RWPE2 (cell line): ENCODE results near the gene KCMF1.

ENCODE experiments used
- ATAC-seq: fragments of 200-7000 bp; cut with Tn5 transposase; 3 replicates; pipeline ENCODE4 v1.9.1; 2021; ENCODE audit warnings: low read depth
- DNase-seq: peaks from one replicate; pipeline ENCODE4 v3.0.0-alpha.2; 2020; ENCODE audit warnings: low spot score
- H3K27ac ChIP-seq: fragments of 450-650 bp; 2 replicates; pipeline ENCODE4 v1.5.1; 2017; ENCODE audit warnings: mild to moderate bottlenecking; ENCODE audit not compliant: poor library complexity, severe bottlenecking
- H3K27me3 ChIP-seq: fragments of 250-450 bp; sonication (Bioruptor Pico); 2 replicates; pipeline ENCODE4 v1.5.1; 2021; ENCODE audit warnings: mild to moderate bottlenecking, moderate library complexity; ENCODE audit not compliant: insufficient read depth, poor library complexity, severe bottlenecking
- H3K36me3 ChIP-seq: fragments of 250-450 bp; sonication (Bioruptor Pico); 2 replicates; pipeline ENCODE4 v1.5.1; 2020; ENCODE audit warnings: low read depth, mild to moderate bottlenecking, moderate library complexity
- H3K4me1 ChIP-seq: fragments of 250-450 bp; sonication (Bioruptor Pico); 2 replicates; pipeline ENCODE4 v1.5.1; 2021; ENCODE audit warnings: mild to moderate bottlenecking, moderate library complexity; ENCODE audit not compliant: insufficient read depth, poor library complexity, severe bottlenecking
- H3K4me3 ChIP-seq: fragments of 250-450 bp; sonication (Bioruptor Pico); 2 replicates; pipeline ENCODE4 v1.5.1; 2021; ENCODE audit warnings: mild to moderate bottlenecking, moderate library complexity; ENCODE audit not compliant: severe bottlenecking
- H3K9me3 ChIP-seq: fragments of 250-450 bp; sonication (Bioruptor Pico); 2 replicates; pipeline ENCODE4 v1.5.1; 2021; ENCODE audit warnings: mild to moderate bottlenecking, moderate library complexity; ENCODE audit not compliant: severe bottlenecking
- CTCF ChIP-seq: fragments of 450-650 bp; IDR thresholded peaks from one replicate; pipeline ENCODE4 v1.5.1; 2017; ENCODE audit warnings: mild to moderate bottlenecking, moderate library complexity; ENCODE audit not compliant: poor library complexity, severe bottlenecking

KCMF1 gene

GRCh38 chr2:84959095-84959565 lies 11.8 kb upstream of the KCMF1 start:
- TF ChIP-seq CTCF: no peak
- Histone ChIP-seq H3K27ac (peak overlapping the region; percentile 98), H3K4me3 (no peak overlapping the region)

DNA sequence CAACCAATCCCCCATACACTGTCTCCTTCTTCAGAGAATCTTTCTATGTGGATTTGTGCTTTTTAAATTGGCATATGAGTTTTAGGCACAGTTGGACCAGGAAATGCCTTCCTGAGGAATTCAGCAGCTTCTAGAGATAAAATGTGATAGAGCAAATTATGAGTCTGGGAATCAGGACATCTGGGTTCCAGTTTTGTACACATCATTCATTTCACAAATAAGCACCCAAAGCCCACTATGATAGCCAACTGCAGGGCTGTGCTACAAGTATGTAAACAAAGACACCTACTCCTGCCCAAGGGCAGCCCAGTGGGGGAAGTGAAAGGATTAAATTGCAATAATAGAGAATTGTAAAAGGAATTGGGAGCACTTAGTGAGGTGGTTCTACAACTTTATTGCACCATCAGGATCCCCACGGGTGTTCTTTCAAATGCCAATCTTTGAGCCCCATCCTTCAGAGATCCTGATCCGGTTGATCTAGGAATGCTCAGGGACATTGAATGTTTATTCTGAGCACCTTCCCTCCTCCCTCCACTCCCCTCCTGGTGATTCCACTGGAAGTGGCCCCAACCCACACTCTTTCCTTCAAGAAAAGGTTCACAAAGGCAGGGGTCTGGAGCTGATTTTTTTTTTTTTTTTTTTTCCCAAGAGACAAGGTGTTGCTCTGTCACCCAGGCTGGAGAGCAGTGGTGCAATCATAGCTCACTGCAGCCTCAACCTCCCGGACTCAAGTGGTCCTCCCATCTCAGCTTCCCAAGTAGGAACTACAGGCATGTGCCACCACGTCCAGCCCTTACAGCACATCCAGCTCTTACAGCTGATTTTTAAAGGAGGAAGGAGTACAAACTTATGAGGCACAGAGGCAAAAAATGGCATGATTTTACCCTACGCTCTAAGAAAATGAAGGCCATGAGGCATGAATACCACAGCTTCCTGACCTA lies 11.1 kb upstream of the KCMF1 start:
- no peaks in the 10 kb centered on the region for H3K9me3 ChIP-seq
- peak overlapping the region; percentile 98 for H3K27ac ChIP-seq
- H3K36me3 ChIP-seq: peaks cover 29% of the 10 kb centered on the region
- no peaks in the 10 kb centered on the region for H3K27me3 ChIP-seq
- H3K4me3 ChIP-seq: no peak overlapping the region
- DNase-seq (no peak), ATAC-seq (no peak)
- no peak for TF ChIP-seq CTCF
- peaks cover 49% of the 10 kb centered on the region for H3K4me1 ChIP-seq

More at GRCh38 chr2:84959095-84959565, 11.8 kb upstream of the KCMF1 start:
- ATAC-seq (peak; percentile 37), DNase-seq (no peak)
- no peaks in the 10 kb centered on the region for H3K9me3 ChIP-seq
- H3K4me1 ChIP-seq: peaks cover 47% of the 10 kb centered on the region
- peaks cover 21% of the 10 kb centered on the region for H3K36me3 ChIP-seq
- H3K27me3 ChIP-seq: no peaks in the 10 kb centered on the region

DNA sequence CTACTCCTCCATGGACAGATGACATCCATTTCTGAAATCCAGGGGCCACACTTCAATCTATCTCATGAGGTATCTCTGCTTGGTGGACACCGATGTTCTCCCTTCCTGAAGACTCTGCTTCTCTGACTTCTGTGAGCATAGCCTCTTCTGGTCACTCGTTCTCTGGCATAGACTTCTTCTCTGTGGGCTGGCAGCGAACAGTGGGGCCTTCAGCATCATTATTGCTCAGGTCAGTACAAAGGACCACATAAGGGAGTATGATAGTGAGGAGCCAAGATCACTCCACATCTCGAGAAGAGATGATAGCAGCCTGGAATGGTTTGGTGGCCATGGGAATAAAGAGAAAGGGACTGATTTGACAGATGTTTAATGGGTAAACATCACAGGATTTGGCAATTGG lies 8.0 kb upstream of the KCMF1 start:
- peak overlapping the region; percentile 98 for H3K27ac ChIP-seq
- peaks cover 56% of the 10 kb centered on the region for H3K36me3 ChIP-seq
- TF ChIP-seq CTCF: no peak
- no peak overlapping the region for H3K4me3 ChIP-seq
- H3K4me1 ChIP-seq: peaks cover 34% of the 10 kb centered on the region
- no peaks in the 10 kb centered on the region for H3K9me3 ChIP-seq
- no peak for DNase-seq
- no peaks in the 10 kb centered on the region for H3K27me3 ChIP-seq
- ATAC-seq: no peak

DNA sequence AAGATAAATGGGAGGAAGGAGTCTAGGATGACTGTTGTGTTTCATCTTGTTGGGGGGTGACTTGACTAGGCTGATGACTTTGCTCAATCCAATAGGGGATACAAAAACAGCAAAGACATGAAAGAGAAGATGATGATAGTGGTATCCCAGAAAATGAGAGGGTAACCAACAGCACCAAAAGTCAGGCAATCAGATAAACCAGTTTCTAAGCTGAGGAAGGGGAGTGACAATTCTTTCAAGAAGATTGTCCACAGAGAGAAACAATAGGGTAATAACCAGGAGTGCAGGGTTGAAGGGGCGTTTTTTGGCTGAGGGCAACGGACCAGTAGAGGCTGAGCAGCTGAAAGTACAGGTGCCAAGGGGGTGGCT lies 7.7 kb upstream of the KCMF1 start:
- DNase-seq: no peak
- Histone ChIP-seq H3K4me1 (peaks cover 35% of the 10 kb centered on the region), H3K9me3 (no peaks in the 10 kb centered on the region), H3K27me3 (no peaks in the 10 kb centered on the region), H3K4me3 (no peak overlapping the region), H3K36me3 (peaks cover 59% of the 10 kb centered on the region), H3K27ac (peak overlapping the region; percentile 98)
- ATAC-seq: no peak
- no peak for TF ChIP-seq CTCF
